Adrenal gland (tissue), 5 donors: ENCODE data around the gene KIAA1549.

ENCODE experiments used
- POLR2A ChIP-seq, 2 donors: fragments of 450-650 bp; IDR thresholded peaks; one replicate each; pipeline ENCODE4 v1.6.1; 2017; ENCODE audit warnings: antibody characterized with exemption in 2 of 2, mild to moderate bottlenecking in 2 of 2, moderate library complexity in 1 of 2
- TF ChIP-seq, protein P1 (sequence below), 6 experiments: fragments of 450-650 bp in 4 of 6; fragments of 200-600 bp in 2 of 6; sonication (generic) in 1 of 6; IDR thresholded peaks; 1 replicate in 5 of 6; 2 replicates in 1 of 6; pipeline versions ENCODE4 v1.5.1 to v1.8.0; 2016 to 2021; ENCODE audit warnings: antibody characterized with exemption in 6 of 6, mild to moderate bottlenecking in 2 of 6, moderate library complexity in 1 of 6
- donor health status: DM: no; HTN: no; CAD: no.

DNA sequence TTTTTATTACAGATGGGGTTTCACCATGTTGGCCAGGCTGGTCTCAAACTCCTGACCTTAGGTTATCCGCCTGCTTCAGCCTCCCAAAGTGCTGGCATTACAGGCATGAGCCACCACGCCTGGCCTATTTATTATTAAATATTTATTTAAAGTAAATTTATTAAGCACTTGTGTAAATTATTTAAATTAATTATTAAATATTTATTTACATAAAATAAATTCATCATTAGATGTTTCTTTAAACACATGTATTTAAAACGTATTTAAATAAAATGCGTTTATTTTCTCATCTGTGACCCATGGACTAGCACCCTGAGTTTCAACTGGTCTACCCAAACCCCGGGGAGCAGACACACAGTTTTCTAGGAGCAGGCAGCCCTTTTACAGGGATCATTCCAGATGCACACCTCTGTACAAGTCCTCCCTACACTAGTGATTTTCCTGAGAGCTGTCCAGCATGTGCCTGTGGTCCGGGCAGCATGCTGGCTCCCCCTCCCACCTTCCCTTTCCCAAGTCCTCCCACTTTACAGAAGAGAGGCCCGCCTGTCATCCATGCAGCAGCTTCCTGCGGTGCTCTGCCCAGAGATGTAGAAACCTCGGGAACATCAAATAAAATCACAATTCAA is 94.0 kb downstream of the KIAA1549 start:
- TF ChIP-seq, protein P1, sequence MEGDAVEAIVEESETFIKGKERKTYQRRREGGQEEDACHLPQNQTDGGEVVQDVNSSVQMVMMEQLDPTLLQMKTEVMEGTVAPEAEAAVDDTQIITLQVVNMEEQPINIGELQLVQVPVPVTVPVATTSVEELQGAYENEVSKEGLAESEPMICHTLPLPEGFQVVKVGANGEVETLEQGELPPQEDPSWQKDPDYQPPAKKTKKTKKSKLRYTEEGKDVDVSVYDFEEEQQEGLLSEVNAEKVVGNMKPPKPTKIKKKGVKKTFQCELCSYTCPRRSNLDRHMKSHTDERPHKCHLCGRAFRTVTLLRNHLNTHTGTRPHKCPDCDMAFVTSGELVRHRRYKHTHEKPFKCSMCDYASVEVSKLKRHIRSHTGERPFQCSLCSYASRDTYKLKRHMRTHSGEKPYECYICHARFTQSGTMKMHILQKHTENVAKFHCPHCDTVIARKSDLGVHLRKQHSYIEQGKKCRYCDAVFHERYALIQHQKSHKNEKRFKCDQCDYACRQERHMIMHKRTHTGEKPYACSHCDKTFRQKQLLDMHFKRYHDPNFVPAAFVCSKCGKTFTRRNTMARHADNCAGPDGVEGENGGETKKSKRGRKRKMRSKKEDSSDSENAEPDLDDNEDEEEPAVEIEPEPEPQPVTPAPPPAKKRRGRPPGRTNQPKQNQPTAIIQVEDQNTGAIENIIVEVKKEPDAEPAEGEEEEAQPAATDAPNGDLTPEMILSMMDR (IDR thresholded peaks at IDR 0.05) = no peak
- no peak for TF ChIP-seq POLR2A (IDR thresholded peaks at IDR 0.05)
